ENCODE results near the gene FTCDNL1. TPM values are rescaled to one million over a fixed set of nuclear protein-coding genes. Genes with fewer than 3 reads are reported as not detected.

Gene FTCDNL1
- total and polyA plus RNA-seq, 4 donors, result 2.1 to 5.3 (median 4.1) TPM

DNA sequence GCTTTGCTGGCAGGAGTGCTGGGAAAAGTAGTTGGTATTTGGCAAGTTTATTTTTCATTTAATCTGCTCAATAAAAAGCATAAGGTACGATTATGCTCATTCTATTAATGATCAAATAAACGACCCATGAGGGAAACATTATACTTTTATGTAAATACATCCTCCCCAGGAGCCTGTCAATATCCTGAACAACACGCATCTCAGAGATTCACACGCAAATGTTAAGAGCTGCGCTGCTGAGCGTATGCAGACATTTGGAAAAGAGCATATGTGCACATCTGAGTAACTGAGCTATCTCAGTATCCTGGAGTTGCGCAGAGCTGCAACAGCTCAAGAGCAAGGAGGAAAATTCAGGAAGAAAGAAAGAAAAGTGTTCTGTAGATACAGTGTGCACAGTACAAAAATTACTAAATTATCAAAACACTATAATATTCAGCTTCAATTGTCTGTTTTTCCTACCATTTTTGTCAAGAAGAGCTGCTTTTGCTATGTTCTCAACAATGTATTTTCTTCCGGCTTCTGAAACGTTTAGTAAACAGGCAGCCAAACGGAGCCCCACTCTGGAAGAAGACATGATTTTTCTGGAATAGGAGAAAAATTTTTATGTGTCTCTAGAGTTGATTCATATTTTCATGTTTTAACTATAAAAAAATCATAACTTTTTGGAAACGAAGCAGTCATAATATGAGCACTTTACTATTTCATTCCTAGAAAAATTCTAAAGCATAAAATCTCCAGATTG lies 2.4 kb downstream of the FTCDNL1 start:
- no peak overlapping the region for H3K27ac ChIP-seq (ENCODE audit: low read depth in 1 of 2, low read length in 2 of 2)
- TF ChIP-seq HNF4G (IDR thresholded peaks at IDR 0.05), result no peak
- TF ChIP-seq TAF1 (conservative IDR thresholded peaks at IDR 0.05), result no peak
- 93% methylated on average over 11 of the region's 11 CpGs for WGBS

DNA sequence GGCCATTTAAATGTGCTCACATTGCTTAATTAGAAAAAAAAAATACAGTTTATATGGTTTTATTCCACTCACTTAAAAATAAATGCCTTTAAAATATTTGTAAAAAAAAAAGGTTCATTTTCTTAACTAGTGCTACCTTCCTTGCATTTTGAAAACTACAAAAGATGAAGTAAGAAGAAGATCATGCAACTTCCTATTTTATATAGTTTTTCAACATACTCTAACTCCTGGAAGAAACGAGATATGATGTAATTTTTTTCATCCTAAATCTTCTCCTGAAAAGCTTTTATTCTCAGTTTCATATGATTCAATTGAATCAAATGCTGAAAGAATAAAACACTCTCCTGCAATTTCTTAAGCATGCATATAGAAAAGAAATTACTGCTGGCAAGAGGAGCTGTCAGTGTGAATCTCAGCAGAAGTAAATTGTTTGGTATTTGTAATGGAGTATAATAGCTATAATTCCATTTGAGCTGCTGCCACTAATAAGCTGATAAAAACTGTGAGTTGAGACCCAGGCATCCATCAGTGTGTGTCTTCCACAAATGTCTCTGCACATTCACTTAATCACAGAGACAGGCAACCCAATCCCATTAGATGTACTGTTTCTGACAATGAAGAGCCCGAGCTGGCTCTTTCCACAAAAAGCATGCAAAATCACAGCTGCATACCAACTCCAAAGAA lies 3.7 kb downstream of the FTCDNL1 start:
- 44% methylated on average over 2 of the region's 2 CpGs for WGBS

More for the DNA sequence above, 2.4 kb downstream of the FTCDNL1 start:
- H3K36me3 ChIP-seq (ENCODE audit: control insufficient read depth in 4 of 4, insufficient read depth in 3 of 4, low read depth in 1 of 4, low read length in 3 of 4), result no peaks in the 10 kb centered on the region
- H3K4me1 ChIP-seq (ENCODE audit: control insufficient read depth in 4 of 4, insufficient read depth in 4 of 4, low read length in 3 of 4), result peaks cover 0 to 15% (median 5%) of the 10 kb centered on the region in 4 donors
- DNase-seq (ENCODE audit: low spot score), result no peak
- no peaks in the 10 kb centered on the region for H3K9me3 ChIP-seq (ENCODE audit: control insufficient read depth in 4 of 4, low read length in 3 of 4)
- H3K4me3 ChIP-seq (ENCODE audit: low read depth in 1 of 3, low read length in 3 of 3), result no peak overlapping the region
- H3K27me3 ChIP-seq (ENCODE audit: control insufficient read depth in 4 of 4, insufficient read depth in 4 of 4, low read length in 3 of 4), result no peaks in the 10 kb centered on the region
- no peak overlapping the region for H3K9ac ChIP-seq (ENCODE audit: low read depth in 1 of 2, low read length in 2 of 2)

DNA sequence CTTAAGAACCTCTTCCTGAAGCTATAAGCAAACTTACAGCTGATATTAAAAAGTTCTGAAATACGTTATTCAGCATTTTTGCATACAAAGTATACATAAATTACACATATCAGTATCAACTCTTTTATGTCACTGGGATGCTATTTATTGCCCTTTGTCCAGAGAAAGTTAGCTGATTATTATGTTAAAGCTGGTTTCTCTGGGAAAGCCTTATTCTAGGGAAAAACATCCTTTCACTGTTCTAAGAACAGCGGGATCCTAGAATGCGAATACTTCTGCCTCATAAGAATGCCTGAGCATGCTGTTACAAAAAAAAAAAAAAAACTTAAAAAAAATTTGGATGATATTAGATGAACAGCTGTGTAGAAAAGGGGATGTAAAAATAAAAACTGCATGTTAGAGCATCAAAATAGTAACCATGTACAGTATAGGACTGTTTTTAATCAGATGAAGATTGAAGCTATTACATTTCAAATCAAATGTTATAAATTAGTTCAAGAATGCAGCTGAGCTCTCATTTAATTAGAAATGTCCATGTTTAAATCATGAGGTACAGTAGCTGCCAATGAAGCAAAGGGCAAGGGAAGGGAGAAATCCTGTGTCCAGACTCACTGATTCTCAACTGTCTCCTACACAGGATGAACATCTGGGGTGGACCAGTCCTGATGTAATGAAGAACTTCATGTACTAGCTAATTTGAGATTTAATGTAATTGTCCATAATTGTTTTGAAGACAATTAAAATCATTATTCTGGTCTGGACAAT lies 8.2 kb downstream of the FTCDNL1 start:
- 97% methylated on average over 3 of the region's 3 CpGs for WGBS
- no peak overlapping the region for H3K27ac ChIP-seq (ENCODE audit: low read depth in 1 of 2, low read length in 2 of 2)
- no peak overlapping the region for H3K4me3 ChIP-seq (ENCODE audit: low read depth in 1 of 3, low read length in 3 of 3)
- no peak overlapping the region for H3K9ac ChIP-seq (ENCODE audit: low read depth in 1 of 2, low read length in 2 of 2)
- no peaks in the 10 kb centered on the region for H3K9me3 ChIP-seq (ENCODE audit: control insufficient read depth in 4 of 4, low read length in 3 of 4)
- no peaks in the 10 kb centered on the region for H3K27me3 ChIP-seq (ENCODE audit: control insufficient read depth in 4 of 4, insufficient read depth in 4 of 4, low read length in 3 of 4)
- H3K4me1 ChIP-seq (ENCODE audit: control insufficient read depth in 4 of 4, insufficient read depth in 4 of 4, low read length in 3 of 4), result no peaks in the 10 kb centered on the region
- no peak for DNase-seq (ENCODE audit: low spot score)
- no peak for TF ChIP-seq JUND (IDR thresholded peaks at IDR 0.05)
- TF ChIP-seq FOXA1 (IDR thresholded peaks at IDR 0.05), result no peak
- TF ChIP-seq HNF4A (conservative IDR thresholded peaks at IDR 0.05), result no peak
- TF ChIP-seq, protein P1, sequence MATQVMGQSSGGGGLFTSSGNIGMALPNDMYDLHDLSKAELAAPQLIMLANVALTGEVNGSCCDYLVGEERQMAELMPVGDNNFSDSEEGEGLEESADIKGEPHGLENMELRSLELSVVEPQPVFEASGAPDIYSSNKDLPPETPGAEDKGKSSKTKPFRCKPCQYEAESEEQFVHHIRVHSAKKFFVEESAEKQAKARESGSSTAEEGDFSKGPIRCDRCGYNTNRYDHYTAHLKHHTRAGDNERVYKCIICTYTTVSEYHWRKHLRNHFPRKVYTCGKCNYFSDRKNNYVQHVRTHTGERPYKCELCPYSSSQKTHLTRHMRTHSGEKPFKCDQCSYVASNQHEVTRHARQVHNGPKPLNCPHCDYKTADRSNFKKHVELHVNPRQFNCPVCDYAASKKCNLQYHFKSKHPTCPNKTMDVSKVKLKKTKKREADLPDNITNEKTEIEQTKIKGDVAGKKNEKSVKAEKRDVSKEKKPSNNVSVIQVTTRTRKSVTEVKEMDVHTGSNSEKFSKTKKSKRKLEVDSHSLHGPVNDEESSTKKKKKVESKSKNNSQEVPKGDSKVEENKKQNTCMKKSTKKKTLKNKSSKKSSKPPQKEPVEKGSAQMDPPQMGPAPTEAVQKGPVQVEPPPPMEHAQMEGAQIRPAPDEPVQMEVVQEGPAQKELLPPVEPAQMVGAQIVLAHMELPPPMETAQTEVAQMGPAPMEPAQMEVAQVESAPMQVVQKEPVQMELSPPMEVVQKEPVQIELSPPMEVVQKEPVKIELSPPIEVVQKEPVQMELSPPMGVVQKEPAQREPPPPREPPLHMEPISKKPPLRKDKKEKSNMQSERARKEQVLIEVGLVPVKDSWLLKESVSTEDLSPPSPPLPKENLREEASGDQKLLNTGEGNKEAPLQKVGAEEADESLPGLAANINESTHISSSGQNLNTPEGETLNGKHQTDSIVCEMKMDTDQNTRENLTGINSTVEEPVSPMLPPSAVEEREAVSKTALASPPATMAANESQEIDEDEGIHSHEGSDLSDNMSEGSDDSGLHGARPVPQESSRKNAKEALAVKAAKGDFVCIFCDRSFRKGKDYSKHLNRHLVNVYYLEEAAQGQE (IDR thresholded peaks at IDR 0.05), result no peak
- TF ChIP-seq, protein P2, sequence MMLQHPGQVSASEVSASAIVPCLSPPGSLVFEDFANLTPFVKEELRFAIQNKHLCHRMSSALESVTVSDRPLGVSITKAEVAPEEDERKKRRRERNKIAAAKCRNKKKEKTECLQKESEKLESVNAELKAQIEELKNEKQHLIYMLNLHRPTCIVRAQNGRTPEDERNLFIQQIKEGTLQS (IDR thresholded peaks at IDR 0.05), result no peak
- TF ChIP-seq, protein P3, sequence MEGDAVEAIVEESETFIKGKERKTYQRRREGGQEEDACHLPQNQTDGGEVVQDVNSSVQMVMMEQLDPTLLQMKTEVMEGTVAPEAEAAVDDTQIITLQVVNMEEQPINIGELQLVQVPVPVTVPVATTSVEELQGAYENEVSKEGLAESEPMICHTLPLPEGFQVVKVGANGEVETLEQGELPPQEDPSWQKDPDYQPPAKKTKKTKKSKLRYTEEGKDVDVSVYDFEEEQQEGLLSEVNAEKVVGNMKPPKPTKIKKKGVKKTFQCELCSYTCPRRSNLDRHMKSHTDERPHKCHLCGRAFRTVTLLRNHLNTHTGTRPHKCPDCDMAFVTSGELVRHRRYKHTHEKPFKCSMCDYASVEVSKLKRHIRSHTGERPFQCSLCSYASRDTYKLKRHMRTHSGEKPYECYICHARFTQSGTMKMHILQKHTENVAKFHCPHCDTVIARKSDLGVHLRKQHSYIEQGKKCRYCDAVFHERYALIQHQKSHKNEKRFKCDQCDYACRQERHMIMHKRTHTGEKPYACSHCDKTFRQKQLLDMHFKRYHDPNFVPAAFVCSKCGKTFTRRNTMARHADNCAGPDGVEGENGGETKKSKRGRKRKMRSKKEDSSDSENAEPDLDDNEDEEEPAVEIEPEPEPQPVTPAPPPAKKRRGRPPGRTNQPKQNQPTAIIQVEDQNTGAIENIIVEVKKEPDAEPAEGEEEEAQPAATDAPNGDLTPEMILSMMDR (IDR thresholded peaks at IDR 0.05; ENCODE audit: low read depth, low read length, missing input control), result no peak
- no peak for TF ChIP-seq SP1 (IDR thresholded peaks at IDR 0.05)
- TF ChIP-seq YY1 (IDR thresholded peaks at IDR 0.05), result no peak
- peaks cover 0 to 5% (median 3%) of the 10 kb centered on the region in 4 donors for H3K36me3 ChIP-seq (ENCODE audit: control insufficient read depth in 4 of 4, insufficient read depth in 3 of 4, low read depth in 1 of 4, low read length in 3 of 4)

More for the DNA sequence above, 3.7 kb downstream of the FTCDNL1 start:
- no peaks in the 10 kb centered on the region for H3K27me3 ChIP-seq (ENCODE audit: control insufficient read depth in 4 of 4, insufficient read depth in 4 of 4, low read length in 3 of 4)
- no peak overlapping the region for H3K27ac ChIP-seq (ENCODE audit: low read depth in 1 of 2, low read length in 2 of 2)
- H3K36me3 ChIP-seq (ENCODE audit: control insufficient read depth in 4 of 4, insufficient read depth in 3 of 4, low read depth in 1 of 4, low read length in 3 of 4), result no peaks in the 10 kb centered on the region
- peaks cover 0 to 15% (median 5%) of the 10 kb centered on the region in 4 donors for H3K4me1 ChIP-seq (ENCODE audit: control insufficient read depth in 4 of 4, insufficient read depth in 4 of 4, low read length in 3 of 4)
- no peak for DNase-seq (ENCODE audit: low spot score)
- no peak overlapping the region for H3K4me3 ChIP-seq (ENCODE audit: low read depth in 1 of 3, low read length in 3 of 3)
- no peaks in the 10 kb centered on the region for H3K9me3 ChIP-seq (ENCODE audit: control insufficient read depth in 4 of 4, low read length in 3 of 4)
- TF ChIP-seq RAD21 (IDR thresholded peaks at IDR 0.05) (no peak), RXRA (IDR thresholded peaks at IDR 0.05) (no peak)
- TF ChIP-seq, protein P3 (IDR thresholded peaks at IDR 0.05; ENCODE audit: low read depth, low read length, missing input control), result no peak
- H3K9ac ChIP-seq (ENCODE audit: low read depth in 1 of 2, low read length in 2 of 2), result no peak overlapping the region

Measured in liver (tissue), 9 donors.